WTC11 (cell line): Measurements from ENCODE around the gene B4GALT3.

Source experiments
- ATF3 ChIP-seq: sonication (generic); formaldehyde crosslinking; conservative IDR thresholded peaks from 2 replicates; pipeline ENCODE4 v1.8.1; 2022; ENCODE audit warnings: mild to moderate bottlenecking, missing genetic modification reagents
- CTCF ChIP-seq: fragments of 200-600 bp; IDR thresholded peaks from 2 replicates; pipeline ENCODE4 v1.8.0; 2022; ENCODE audit warnings: antibody characterized with exemption
- FOXJ3 ChIP-seq: sonication (generic); formaldehyde crosslinking; IDR thresholded peaks from 2 replicates; pipeline ENCODE4 v1.9.0; 2021; ENCODE audit warnings: missing genetic modification reagents, mild to moderate bottlenecking, borderline replicate concordance
- USF1 ChIP-seq: sonication (generic); formaldehyde crosslinking; IDR thresholded peaks from 2 replicates; pipeline ENCODE4 v1.8.0; 2022; ENCODE audit warnings: mild to moderate bottlenecking, missing genetic modification reagents
- ZNF423 ChIP-seq: fragments of 250-450 bp; sonication (Bioruptor Pico); IDR thresholded peaks from 2 replicates; pipeline ENCODE4 v2.1.2; 2022; ENCODE audit warnings: mild to moderate bottlenecking, moderate library complexity

GRCh38 chr1:161209790-161210409 is 32.6 kb upstream of the B4GALT3 start:
- no peak for TF ChIP-seq FOXJ3 (CRISPR knock-in tag)
- TF ChIP-seq CTCF = peak; percentile 81
- no peak for TF ChIP-seq USF1 (CRISPR knock-in tag)
- no peak for TF ChIP-seq ZNF423 (CRISPR knock-in tag)
- no peak for TF ChIP-seq ATF3 (CRISPR knock-in tag)
